Sigmoid colon (tissue), 4 donors: ENCODE measurements around the gene EXOC5.

Experiments
- EP300 ChIP-seq, 4 donors: sonication (generic); formaldehyde crosslinking; IDR thresholded peaks; one replicate each; pipeline ENCODE4 v1.6.1; 2017; ENCODE audit warnings: antibody characterized with exemption in 4 of 4
- POLR2A ChIP-seq, 2 donors: fragments of 450-650 bp; IDR thresholded peaks; one replicate each; pipeline ENCODE4 v1.6.1; 2016; ENCODE audit warnings: antibody characterized with exemption in 2 of 2, mild to moderate bottlenecking in 2 of 2, moderate library complexity in 2 of 2
- POLR2AphosphoS5 ChIP-seq, 4 donors: sonication (generic); formaldehyde crosslinking; IDR thresholded peaks; one replicate each; pipeline ENCODE4 v1.6.1; 2017; ENCODE audit warnings: antibody characterized with exemption in 4 of 4
- TF ChIP-seq, protein P1 (sequence below), 4 experiments: fragments of 450-650 bp in 3 of 4; fragments of 200-600 bp in 1 of 4; IDR thresholded peaks; one replicate each; pipeline ENCODE4 v1.5.1; 2016 to 2019; ENCODE audit warnings: antibody characterized with exemption in 4 of 4, mild to moderate bottlenecking in 3 of 4, moderate library complexity in 2 of 4

DNA sequence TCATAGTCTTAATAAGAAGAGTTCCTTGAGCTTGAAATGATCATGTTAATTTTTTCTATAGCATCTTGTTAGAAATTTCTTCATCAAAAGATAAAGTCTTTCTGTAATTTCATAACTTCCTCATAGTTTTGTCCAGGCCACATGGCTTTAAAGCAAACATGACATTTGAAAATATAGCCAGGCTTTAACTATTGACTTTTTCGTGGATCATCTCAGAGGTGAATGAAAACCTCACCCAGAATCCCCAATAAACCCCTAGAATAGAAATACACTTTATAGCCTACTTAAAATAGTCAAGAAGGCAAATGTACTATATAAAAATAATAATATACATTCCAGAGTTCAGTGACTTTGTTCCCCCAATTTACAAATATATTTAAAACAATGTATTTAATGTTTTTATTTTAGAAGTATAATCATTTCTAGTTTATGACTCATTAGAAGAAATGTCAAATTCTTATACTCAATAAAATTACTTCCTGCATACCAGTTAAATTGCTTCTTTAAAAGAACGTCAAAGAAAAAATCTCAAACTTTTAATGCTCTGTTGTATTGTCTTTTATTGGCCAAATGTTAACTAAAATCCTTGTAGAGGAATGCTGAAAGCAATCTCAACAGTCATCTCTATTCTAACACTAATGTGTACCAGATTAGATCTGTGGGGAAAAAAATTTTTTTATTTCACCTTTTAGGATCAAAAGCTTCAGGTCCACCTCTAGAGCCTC is 21.6 kb downstream of the EXOC5 start:
- TF ChIP-seq, protein P1, sequence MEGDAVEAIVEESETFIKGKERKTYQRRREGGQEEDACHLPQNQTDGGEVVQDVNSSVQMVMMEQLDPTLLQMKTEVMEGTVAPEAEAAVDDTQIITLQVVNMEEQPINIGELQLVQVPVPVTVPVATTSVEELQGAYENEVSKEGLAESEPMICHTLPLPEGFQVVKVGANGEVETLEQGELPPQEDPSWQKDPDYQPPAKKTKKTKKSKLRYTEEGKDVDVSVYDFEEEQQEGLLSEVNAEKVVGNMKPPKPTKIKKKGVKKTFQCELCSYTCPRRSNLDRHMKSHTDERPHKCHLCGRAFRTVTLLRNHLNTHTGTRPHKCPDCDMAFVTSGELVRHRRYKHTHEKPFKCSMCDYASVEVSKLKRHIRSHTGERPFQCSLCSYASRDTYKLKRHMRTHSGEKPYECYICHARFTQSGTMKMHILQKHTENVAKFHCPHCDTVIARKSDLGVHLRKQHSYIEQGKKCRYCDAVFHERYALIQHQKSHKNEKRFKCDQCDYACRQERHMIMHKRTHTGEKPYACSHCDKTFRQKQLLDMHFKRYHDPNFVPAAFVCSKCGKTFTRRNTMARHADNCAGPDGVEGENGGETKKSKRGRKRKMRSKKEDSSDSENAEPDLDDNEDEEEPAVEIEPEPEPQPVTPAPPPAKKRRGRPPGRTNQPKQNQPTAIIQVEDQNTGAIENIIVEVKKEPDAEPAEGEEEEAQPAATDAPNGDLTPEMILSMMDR (IDR thresholded peaks at IDR 0.05): no peak
- no peak for TF ChIP-seq POLR2A (IDR thresholded peaks at IDR 0.05)
- no peak for TF ChIP-seq EP300 (IDR thresholded peaks at IDR 0.05)
- TF ChIP-seq POLR2AphosphoS5 (IDR thresholded peaks at IDR 0.05): no peak
